Uterus (tissue), 2 donors: ENCODE measurements around the gene HSPA4L.

Experiments
- POLR2A ChIP-seq, 2 donors: fragments of 450-650 bp; IDR thresholded peaks; one replicate each; pipeline ENCODE4 v1.6.1; 2016; ENCODE audit warnings: antibody characterized with exemption in 2 of 2, mild to moderate bottlenecking in 1 of 2, moderate library complexity in 1 of 2
- TF ChIP-seq, protein P1 (sequence below), 4 experiments: fragments of 200-600 bp in 2 of 4; fragments of 450-650 bp in 2 of 4; sonication (generic) in 2 of 4; IDR thresholded peaks; one replicate each; pipeline ENCODE4 v1.5.1; 2016 to 2019; ENCODE audit warnings: antibody characterized with exemption in 4 of 4, mild to moderate bottlenecking in 2 of 4, moderate library complexity in 1 of 4

DNA sequence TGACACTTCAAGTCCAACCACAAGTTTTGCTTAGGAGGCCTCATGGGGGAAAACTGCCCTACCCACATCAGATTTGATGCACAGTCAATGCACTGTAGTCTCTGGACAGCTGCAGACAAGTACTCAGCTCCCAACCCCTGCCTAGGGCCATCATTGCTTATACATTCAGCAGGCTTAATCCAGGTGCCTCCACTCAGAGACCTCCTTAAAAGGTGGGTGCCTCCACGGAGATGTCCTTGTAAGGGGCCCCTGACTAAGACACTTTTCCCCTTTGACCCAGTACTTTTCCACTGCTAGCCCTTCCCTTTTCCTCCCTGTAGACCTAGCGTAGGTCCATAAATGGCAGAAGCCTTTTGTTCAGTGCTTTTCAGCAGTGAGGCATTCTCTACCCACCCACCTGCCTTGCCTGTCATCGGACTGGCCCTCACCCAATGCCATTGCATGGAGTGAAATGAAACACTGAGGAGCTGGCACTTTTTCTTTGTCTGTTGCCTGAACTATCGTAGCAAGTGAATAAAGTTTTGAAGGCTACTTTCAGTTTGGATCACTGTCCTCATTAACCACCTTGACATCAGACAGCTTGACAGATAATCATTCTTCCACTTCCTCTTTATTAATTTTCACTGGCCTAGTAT, 74.8 kb downstream of the HSPA4L start:
- TF ChIP-seq, protein P1, sequence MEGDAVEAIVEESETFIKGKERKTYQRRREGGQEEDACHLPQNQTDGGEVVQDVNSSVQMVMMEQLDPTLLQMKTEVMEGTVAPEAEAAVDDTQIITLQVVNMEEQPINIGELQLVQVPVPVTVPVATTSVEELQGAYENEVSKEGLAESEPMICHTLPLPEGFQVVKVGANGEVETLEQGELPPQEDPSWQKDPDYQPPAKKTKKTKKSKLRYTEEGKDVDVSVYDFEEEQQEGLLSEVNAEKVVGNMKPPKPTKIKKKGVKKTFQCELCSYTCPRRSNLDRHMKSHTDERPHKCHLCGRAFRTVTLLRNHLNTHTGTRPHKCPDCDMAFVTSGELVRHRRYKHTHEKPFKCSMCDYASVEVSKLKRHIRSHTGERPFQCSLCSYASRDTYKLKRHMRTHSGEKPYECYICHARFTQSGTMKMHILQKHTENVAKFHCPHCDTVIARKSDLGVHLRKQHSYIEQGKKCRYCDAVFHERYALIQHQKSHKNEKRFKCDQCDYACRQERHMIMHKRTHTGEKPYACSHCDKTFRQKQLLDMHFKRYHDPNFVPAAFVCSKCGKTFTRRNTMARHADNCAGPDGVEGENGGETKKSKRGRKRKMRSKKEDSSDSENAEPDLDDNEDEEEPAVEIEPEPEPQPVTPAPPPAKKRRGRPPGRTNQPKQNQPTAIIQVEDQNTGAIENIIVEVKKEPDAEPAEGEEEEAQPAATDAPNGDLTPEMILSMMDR (IDR thresholded peaks at IDR 0.05) = no peak
- TF ChIP-seq POLR2A (IDR thresholded peaks at IDR 0.05) = no peak
